Liver (tissue), 9 donors: ENCODE results near the gene TMEM44. TPM values are rescaled to one million over a fixed set of nuclear protein-coding genes. Genes with fewer than 3 reads are reported as not detected.
A peak's percentile ranks its signal among the peaks of the same experiment; 100 is the strongest.

Source experiments
- DNase-seq: peaks from one replicate; pipeline ENCODE4 v3.0.0-alpha.2; 2017; ENCODE audit warnings: low spot score
- H3K27ac ChIP-seq, 2 donors: one replicate each; pipeline ENCODE4 v1.7.0; 2013; ENCODE audit warnings: inconsistent platforms in 2 of 2, low read length in 2 of 2, control low read depth in 1 of 2, low read depth in 1 of 2, mild to moderate bottlenecking in 1 of 2
- H3K27me3 ChIP-seq, 4 donors: one replicate each; pipeline versions ENCODE4 v1.6.1 to v1.7.0; 2013; ENCODE audit warnings: low read length in 3 of 4, inconsistent platforms in 1 of 4, mild to moderate bottlenecking in 1 of 4, moderate library complexity in 1 of 4; ENCODE audit not compliant: control insufficient read depth in 4 of 4, insufficient read depth in 4 of 4
- H3K36me3 ChIP-seq, 4 donors: one replicate each; pipeline versions ENCODE4 v1.6.1 to v1.7.0; 2013; ENCODE audit warnings: low read length in 3 of 4, mild to moderate bottlenecking in 3 of 4, low read depth in 1 of 4, moderate library complexity in 1 of 4; ENCODE audit not compliant: control insufficient read depth in 4 of 4, insufficient read depth in 3 of 4
- H3K4me1 ChIP-seq, 4 donors: one replicate each; pipeline versions ENCODE4 v1.6.1 to v1.7.0; 2013; ENCODE audit warnings: low read length in 3 of 4, mild to moderate bottlenecking in 3 of 4, moderate library complexity in 1 of 4; ENCODE audit not compliant: control insufficient read depth in 4 of 4, insufficient read depth in 4 of 4
- H3K4me3 ChIP-seq, 3 donors: one replicate each; pipeline versions ENCODE4 v1.6.1 to v1.7.0; 2013; ENCODE audit warnings: low read length in 3 of 3, control low read depth in 1 of 3, low read depth in 1 of 3, mild to moderate bottlenecking in 1 of 3
- H3K9ac ChIP-seq, 2 donors: one replicate each; pipeline ENCODE4 v1.7.0; 2013; ENCODE audit warnings: low read length in 2 of 2, mild to moderate bottlenecking in 2 of 2, moderate library complexity in 2 of 2, control low read depth in 1 of 2, low read depth in 1 of 2
- H3K9me3 ChIP-seq, 4 donors: one replicate each; pipeline versions ENCODE4 v1.6.1 to v1.7.0; 2013; ENCODE audit warnings: low read length in 3 of 4; ENCODE audit not compliant: control insufficient read depth in 4 of 4
- ATF3 ChIP-seq: IDR thresholded peaks from 2 replicates; pipeline ENCODE4 v1.6.1; 2016; ENCODE audit warnings: antibody characterized with exemption
- CTCF ChIP-seq: fragments of 150-350 bp; IDR thresholded peaks from 2 replicates; pipeline ENCODE4 v1.5.1; 2017; ENCODE audit warnings: improper control_type of control experiment, low read depth, low read length; ENCODE audit not compliant: missing input control
- EGR1 ChIP-seq, 2 donors: IDR thresholded peaks; 2 replicates each; pipeline ENCODE4 v1.6.1; 2016 to 2018; ENCODE audit warnings: antibody characterized with exemption in 2 of 2, low read depth in 2 of 2
- FOXA1 ChIP-seq: IDR thresholded peaks from 2 replicates; pipeline ENCODE4 v1.6.1; 2016; ENCODE audit warnings: antibody characterized with exemption
- FOXA2 ChIP-seq: IDR thresholded peaks from 2 replicates; pipeline ENCODE4 v1.6.1; 2016; ENCODE audit warnings: antibody characterized with exemption
- GABPA ChIP-seq, 2 donors: IDR thresholded peaks in 1 of 2; conservative IDR thresholded peaks in 1 of 2; 2 replicates each; pipeline ENCODE4 v1.6.1; 2016; ENCODE audit warnings: antibody characterized with exemption in 2 of 2, mild to moderate bottlenecking in 1 of 2, moderate library complexity in 1 of 2
- HNF4A ChIP-seq, 2 donors: conservative IDR thresholded peaks; 2 replicates each; pipeline ENCODE4 v1.6.1; 2016; ENCODE audit warnings: antibody characterized with exemption in 2 of 2, mild to moderate bottlenecking in 2 of 2
- HNF4G ChIP-seq: IDR thresholded peaks from 2 replicates; pipeline ENCODE4 v1.6.1; 2016; ENCODE audit warnings: antibody characterized with exemption
- JUND ChIP-seq, 2 donors: IDR thresholded peaks; 2 replicates each; pipeline ENCODE4 v1.6.1; 2016; ENCODE audit warnings: antibody characterized with exemption in 2 of 2
- MAX ChIP-seq: IDR thresholded peaks from 2 replicates; pipeline ENCODE4 v1.6.1; 2016; ENCODE audit warnings: antibody characterized with exemption
- NR2F2 ChIP-seq: IDR thresholded peaks from 2 replicates; pipeline ENCODE4 v1.6.1; 2016; ENCODE audit warnings: antibody characterized with exemption
- RAD21 ChIP-seq, 2 donors: IDR thresholded peaks; 2 replicates each; pipeline ENCODE4 v1.6.1; 2016; ENCODE audit warnings: antibody characterized with exemption in 2 of 2, mild to moderate bottlenecking in 2 of 2
- REST ChIP-seq: IDR thresholded peaks from 2 replicates; pipeline ENCODE4 v1.6.1; 2016; ENCODE audit warnings: antibody characterized with exemption, mild to moderate bottlenecking
- RXRA ChIP-seq, 2 donors: IDR thresholded peaks; 2 replicates each; pipeline ENCODE4 v1.6.1; 2017 to 2018; ENCODE audit warnings: antibody characterized with exemption in 2 of 2, mild to moderate bottlenecking in 1 of 2
- SP1 ChIP-seq: IDR thresholded peaks from 2 replicates; pipeline ENCODE4 v1.6.1; 2018; ENCODE audit warnings: antibody characterized with exemption, mild to moderate bottlenecking
- TAF1 ChIP-seq: conservative IDR thresholded peaks from 2 replicates; pipeline ENCODE4 v1.6.1; 2016; ENCODE audit warnings: antibody characterized with exemption, mild to moderate bottlenecking
- YY1 ChIP-seq: IDR thresholded peaks from 2 replicates; pipeline ENCODE4 v1.6.1; 2016; ENCODE audit warnings: antibody characterized with exemption, mild to moderate bottlenecking
- WGBS: extraction: QIAGEN DNeasy Blood & Tissue Kit; methylation state at CpG from one replicate; pipeline ENCODE4 v1.1.7; 2013; 5-methylcytosine and 5-hydroxymethylcytosine counted together
- polyA plus RNA-seq, 2 donors: library from polyadenylated mRNA; stranded (reverse) in 1 of 2; unstranded in 1 of 2; fragments of 200-250 nt in 1 of 2; fragments of >200 nt in 1 of 2; fragmentation: Nextera tagmentation in 1 of 2; extraction: Ambion mirVana in 1 of 2; gene quantifications; one replicate each; pipeline versions ENCODE4 v1.2.1 to v1.2.3, GENCODE V29; 2013 to 2015
- total RNA-seq, 2 donors: library from RNA; depleted of rRNA; stranded (reverse); fragments of >200 nt; gene quantifications; one replicate each; pipeline ENCODE4 v1.2.3, GENCODE V29; 2014
- TF ChIP-seq, protein P1 (sequence below): IDR thresholded peaks from 2 replicates; pipeline ENCODE4 v1.6.1; 2016; ENCODE audit warnings: antibody characterized with exemption
- donor health status: healthy.
- donor health status: healthy.
- donor health status: healthy.
- donor health status: healthy.
- donor health status: healthy.

TMEM44 gene
- total RNA-seq (1 to 10 TPM; 3.4 to 5.0 TPM), polyA plus RNA-seq (1 to 10 TPM; 1.8 to 3.0 TPM)

GRCh38 chr3:194633349-194634004 lies at the start of gene TMEM44:
TMEM44 (minus strand) TSS chr3:194633419; CDS start chr3:194633215, 204 bp downstream.
- H3K9me3 ChIP-seq: no peaks in the 10 kb centered on the region
- WGBS: under 1% methylated on average over 66 of the region's 66 CpGs
- peak; percentile 71 for DNase-seq
- TF ChIP-seq MAX: peak; percentile 40
- peak; percentile 5 for TF ChIP-seq SP1
- TF ChIP-seq RAD21 (IDR thresholded peaks at IDR 0.05): peak in 1 of 2 donors; percentile 29
- peak; percentile 35 for TF ChIP-seq CTCF
- no peak for TF ChIP-seq HNF4A (conservative IDR thresholded peaks at IDR 0.05)
- peaks cover 2 to 12% (median 5%) of the 10 kb centered on the region in 4 donors for H3K4me1 ChIP-seq
- H3K27ac ChIP-seq: peak within 1 kb of the TSS; percentile 60 to 73
- H3K36me3 ChIP-seq: no peaks in the 10 kb centered on the region
- no peaks in the 10 kb centered on the region for H3K27me3 ChIP-seq
- no peak within 1 kb of the TSS for H3K9ac ChIP-seq
- H3K4me3 ChIP-seq: peak within 1 kb of the TSS; percentile 49 to 79 (median 59)

GRCh38 chr3:194682694-194683310 lies 49.6 kb upstream of the TMEM44 start:
- Histone ChIP-seq H3K27ac (no peak overlapping the region), H3K9ac (no peak overlapping the region), H3K27me3 (no peaks in the 10 kb centered on the region), H3K9me3 (no peaks in the 10 kb centered on the region), H3K4me1 (peaks cover 16 to 29% (median 21%) of the 10 kb centered on the region in 4 donors), H3K36me3 (no peaks in the 10 kb centered on the region), H3K4me3 (no peak overlapping the region)
- WGBS: 53% methylated on average over 14 of the region's 14 CpGs
- DNase-seq: no peak
- TF ChIP-seq JUND (IDR thresholded peaks at IDR 0.05) (no peak), TAF1 (no peak), HNF4G (no peak), NR2F2 (no peak), SP1 (peak; percentile 20), REST (no peak), CTCF (peak; percentile 92), RAD21 (IDR thresholded peaks at IDR 0.05) (peak; percentile 96 to 99), RXRA (IDR thresholded peaks at IDR 0.05) (no peak), FOXA2 (no peak), EGR1 (IDR thresholded peaks at IDR 0.05; ENCODE audit: low read depth in 2 of 2) (no peak), FOXA1 (no peak), YY1 (no peak), GABPA (IDR thresholded peaks at IDR 0.05 in 1 of 2, conservative IDR thresholded peaks at IDR 0.05 in 1 of 2) (no peak), MAX (no peak), ATF3 (no peak), HNF4A (conservative IDR thresholded peaks at IDR 0.05) (peak in 1 of 2 donors; percentile 18)
- TF ChIP-seq, protein P1, sequence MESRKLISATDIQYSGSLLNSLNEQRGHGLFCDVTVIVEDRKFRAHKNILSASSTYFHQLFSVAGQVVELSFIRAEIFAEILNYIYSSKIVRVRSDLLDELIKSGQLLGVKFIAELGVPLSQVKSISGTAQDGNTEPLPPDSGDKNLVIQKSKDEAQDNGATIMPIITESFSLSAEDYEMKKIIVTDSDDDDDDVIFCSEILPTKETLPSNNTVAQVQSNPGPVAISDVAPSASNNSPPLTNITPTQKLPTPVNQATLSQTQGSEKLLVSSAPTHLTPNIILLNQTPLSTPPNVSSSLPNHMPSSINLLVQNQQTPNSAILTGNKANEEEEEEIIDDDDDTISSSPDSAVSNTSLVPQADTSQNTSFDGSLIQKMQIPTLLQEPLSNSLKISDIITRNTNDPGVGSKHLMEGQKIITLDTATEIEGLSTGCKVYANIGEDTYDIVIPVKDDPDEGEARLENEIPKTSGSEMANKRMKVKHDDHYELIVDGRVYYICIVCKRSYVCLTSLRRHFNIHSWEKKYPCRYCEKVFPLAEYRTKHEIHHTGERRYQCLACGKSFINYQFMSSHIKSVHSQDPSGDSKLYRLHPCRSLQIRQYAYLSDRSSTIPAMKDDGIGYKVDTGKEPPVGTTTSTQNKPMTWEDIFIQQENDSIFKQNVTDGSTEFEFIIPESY: no peak
